HL-60 (cell line): ENCODE results near the gene TRPV5.

ENCODE experiments used
- DNase-seq, 2 experiments: peaks; one replicate each; pipeline ENCODE4 v3.0.0-alpha.2; 2010 to 2020; ENCODE audit warnings: low read depth in 1 of 2, low spot score in 1 of 2
- H3K27ac ChIP-seq: fragments of 250-450 bp; sonication (Bioruptor Pico); replicated peaks from 2 replicates; pipeline ENCODE4 v1.5.1; 2020; ENCODE audit warnings: mild to moderate bottlenecking, moderate library complexity
- H3K27me3 ChIP-seq: fragments of 250-450 bp; sonication (Bioruptor Pico); 2 replicates; pipeline ENCODE4 v1.5.1; 2021; ENCODE audit warnings: mild to moderate bottlenecking, moderate library complexity; ENCODE audit not compliant: insufficient read depth, poor library complexity, severe bottlenecking
- H3K4me3 ChIP-seq: replicated peaks from 2 replicates; pipeline ENCODE4 v1.5.1; 2011; ENCODE audit warnings: mild to moderate bottlenecking, control low read depth, low read length; ENCODE audit not compliant: insufficient read depth
- CTCF ChIP-seq: IDR thresholded peaks from one replicate; pipeline ENCODE4 v1.5.1; 2011; ENCODE audit warnings: low read length, control low read depth, inconsistent platforms; ENCODE audit not compliant: insufficient read depth
- GABPA ChIP-seq: IDR thresholded peaks from 2 replicates; pipeline ENCODE4 v1.6.1; 2012; ENCODE audit warnings: low read depth
- POLR2AphosphoS5 ChIP-seq: IDR thresholded peaks from 2 replicates; pipeline ENCODE4 v1.6.1; 2012; ENCODE audit warnings: low read depth
- SPI1 ChIP-seq: IDR thresholded peaks from 2 replicates; pipeline ENCODE4 v1.6.1; 2012; ENCODE audit warnings: low read depth, mild to moderate bottlenecking, borderline replicate concordance
- TF ChIP-seq, protein P1 (sequence below): IDR thresholded peaks from 2 replicates; pipeline ENCODE4 v1.6.1; 2012; ENCODE audit warnings: low read depth; ENCODE audit not compliant: insufficient replicate concordance

TRPV5 gene

DNA sequence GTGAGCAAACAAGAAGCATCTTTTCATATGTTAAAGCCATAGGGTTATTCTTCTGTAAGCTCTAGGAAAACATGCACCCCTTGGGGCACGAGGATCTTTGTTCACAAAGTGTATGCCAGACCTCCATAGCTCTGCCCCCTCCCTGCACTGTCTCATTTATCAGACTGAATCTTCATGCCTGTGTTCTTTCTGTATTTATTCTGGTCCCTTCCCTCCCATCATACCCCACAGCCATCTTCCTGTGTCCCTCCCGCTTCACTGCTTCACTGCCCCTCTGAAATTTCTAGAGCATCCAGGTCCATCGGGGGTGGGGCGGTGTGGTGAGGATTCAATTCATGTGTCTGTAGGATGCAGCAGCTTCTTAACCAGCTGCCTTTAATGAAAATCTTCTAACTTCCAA, 71.2 kb downstream of the TRPV5 start:
- TF ChIP-seq, protein P1, sequence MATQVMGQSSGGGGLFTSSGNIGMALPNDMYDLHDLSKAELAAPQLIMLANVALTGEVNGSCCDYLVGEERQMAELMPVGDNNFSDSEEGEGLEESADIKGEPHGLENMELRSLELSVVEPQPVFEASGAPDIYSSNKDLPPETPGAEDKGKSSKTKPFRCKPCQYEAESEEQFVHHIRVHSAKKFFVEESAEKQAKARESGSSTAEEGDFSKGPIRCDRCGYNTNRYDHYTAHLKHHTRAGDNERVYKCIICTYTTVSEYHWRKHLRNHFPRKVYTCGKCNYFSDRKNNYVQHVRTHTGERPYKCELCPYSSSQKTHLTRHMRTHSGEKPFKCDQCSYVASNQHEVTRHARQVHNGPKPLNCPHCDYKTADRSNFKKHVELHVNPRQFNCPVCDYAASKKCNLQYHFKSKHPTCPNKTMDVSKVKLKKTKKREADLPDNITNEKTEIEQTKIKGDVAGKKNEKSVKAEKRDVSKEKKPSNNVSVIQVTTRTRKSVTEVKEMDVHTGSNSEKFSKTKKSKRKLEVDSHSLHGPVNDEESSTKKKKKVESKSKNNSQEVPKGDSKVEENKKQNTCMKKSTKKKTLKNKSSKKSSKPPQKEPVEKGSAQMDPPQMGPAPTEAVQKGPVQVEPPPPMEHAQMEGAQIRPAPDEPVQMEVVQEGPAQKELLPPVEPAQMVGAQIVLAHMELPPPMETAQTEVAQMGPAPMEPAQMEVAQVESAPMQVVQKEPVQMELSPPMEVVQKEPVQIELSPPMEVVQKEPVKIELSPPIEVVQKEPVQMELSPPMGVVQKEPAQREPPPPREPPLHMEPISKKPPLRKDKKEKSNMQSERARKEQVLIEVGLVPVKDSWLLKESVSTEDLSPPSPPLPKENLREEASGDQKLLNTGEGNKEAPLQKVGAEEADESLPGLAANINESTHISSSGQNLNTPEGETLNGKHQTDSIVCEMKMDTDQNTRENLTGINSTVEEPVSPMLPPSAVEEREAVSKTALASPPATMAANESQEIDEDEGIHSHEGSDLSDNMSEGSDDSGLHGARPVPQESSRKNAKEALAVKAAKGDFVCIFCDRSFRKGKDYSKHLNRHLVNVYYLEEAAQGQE = no peak
- TF ChIP-seq SPI1 (no peak), CTCF (no peak), POLR2AphosphoS5 (no peak), GABPA (no peak)

GRCh38 chr7:142860968-142861367, 72.6 kb downstream of the TRPV5 start:
- no peak for DNase-seq
- Histone ChIP-seq H3K27ac (no peak overlapping the region), H3K27me3 (no peaks in the 10 kb centered on the region), H3K4me3 (no peak overlapping the region)
- TF ChIP-seq GABPA (no peak), POLR2AphosphoS5 (no peak)

More for the DNA sequence above, 71.2 kb downstream of the TRPV5 start:
- H3K4me3 ChIP-seq = no peak overlapping the region
- H3K27ac ChIP-seq = no peak overlapping the region
- no peak for DNase-seq
- no peaks in the 10 kb centered on the region for H3K27me3 ChIP-seq

GRCh38 chr7:142859829-142860228, 73.7 kb downstream of the TRPV5 start:
- Histone ChIP-seq H3K27me3 (no peaks in the 10 kb centered on the region), H3K27ac (no peak overlapping the region), H3K4me3 (no peak overlapping the region)
- TF ChIP-seq POLR2AphosphoS5 (no peak), GABPA (no peak), CTCF (no peak), SPI1 (no peak)
- TF ChIP-seq, protein P1 = no peak
- DNase-seq = no peak

- no peak overlapping the region for H3K27ac ChIP-seq
These were observed 74.1 kb downstream of the TRPV5 start for GRCh38 chr7:142859411-142859810.

More at GRCh38 chr7:142859411-142859810, 74.1 kb downstream of the TRPV5 start:
- Histone ChIP-seq H3K4me3 (no peak overlapping the region), H3K27me3 (no peaks in the 10 kb centered on the region)
- no peak for TF ChIP-seq CTCF
- TF ChIP-seq POLR2AphosphoS5 = no peak
- TF ChIP-seq, protein P1 = no peak
- TF ChIP-seq SPI1 = no peak
- TF ChIP-seq GABPA = no peak
- no peak for DNase-seq
